ENCODE data around the gene YIPF3.
"Not testable (repeated sequence)": the region's sequence is repeated elsewhere in the genome, so short reads cannot be mapped to it uniquely, and the experiment has no call there.

Gene YIPF3

GRCh38 chr6:43516697-43517504 is at the start of gene YIPF3, which contains the start of gene POLR1C:
TSS of gene YIPF3 (minus strand) at chr6:43516926. CDS start at chr6:43516807, 119 bp downstream.
TSS of gene POLR1C (plus strand) at chr6:43517089. CDS start at chr6:43517110, 21 bp downstream.
- peak; percentile 98 for DNase-seq

- DNase-seq, result no peak
Measured at GRCh38 chr6:43559328-43559727, 42.6 kb upstream of the YIPF3 start.

- DNase-seq, result not testable (repeated sequence)
Measured at GRCh38 chr6:43557620-43558019, 40.9 kb upstream of the YIPF3 start.

- DNase-seq, result no peak
Measured at GRCh38 chr6:43547222-43547621, 30.5 kb upstream of the YIPF3 start.

- no peak for DNase-seq
Measured at GRCh38 chr6:43544461-43544860, 27.7 kb upstream of the YIPF3 start.

- no peak for DNase-seq
Measured at GRCh38 chr6:43541774-43542471, 25.2 kb upstream of the YIPF3 start.

GRCh38 chr6:43540507-43540906 is 23.8 kb upstream of the YIPF3 start:
- DNase-seq, result no peak

- not testable (repeated sequence) for DNase-seq
Measured at GRCh38 chr6:43539409-43539808, 22.7 kb upstream of the YIPF3 start.

GRCh38 chr6:43538986-43539385 is 22.3 kb upstream of the YIPF3 start:
- not testable (repeated sequence) for DNase-seq

- no peak for DNase-seq
Measured at GRCh38 chr6:43532201-43532600, 15.5 kb upstream of the YIPF3 start.

- no peak for DNase-seq
Measured at GRCh38 chr6:43524483-43524961, 7.8 kb upstream of the YIPF3 start.

- no peak for DNase-seq
Measured at GRCh38 chr6:43523284-43523683, 6.6 kb upstream of the YIPF3 start.

GRCh38 chr6:43522547-43523261 is 6.0 kb upstream of the YIPF3 start:
- no peak for DNase-seq

- no peak for DNase-seq
Measured at GRCh38 chr6:43521836-43522235, 5.1 kb upstream of the YIPF3 start.

- DNase-seq, result no peak
Measured at GRCh38 chr6:43520097-43520496, 3.4 kb upstream of the YIPF3 start.

- DNase-seq, result no peak
Measured at GRCh38 chr6:43517505-43518357, 1.0 kb upstream of the YIPF3 start.

GRCh38 chr6:43516367-43516696 is 394 bp downstream of the YIPF3 start:
- DNase-seq, result no peak

GRCh38 chr6:43515808-43516207 is 918 bp downstream of the YIPF3 start:
- DNase-seq, result no peak

GRCh38 chr6:43511824-43512415 is 4.8 kb downstream of the YIPF3 start:
- no peak for DNase-seq

GRCh38 chr6:43510827-43511163 is 5.9 kb downstream of the YIPF3 start:
- DNase-seq, result no peak

GRCh38 chr6:43509984-43510826 is 6.5 kb downstream of the YIPF3 start, which contains the start of gene LRRC73:
TSS of gene LRRC73 (minus strand) at chr6:43510346. CDS start at chr6:43509785, 561 bp downstream.
- DNase-seq, result peak; percentile 69
